ENCODE measurements around the gene SPEN. TPM values are rescaled to one million over a fixed set of nuclear protein-coding genes. Genes with fewer than 3 reads are reported as not detected.

Gene SPEN
- total and polyA plus RNA-seq, 2 experiments from 2014 or later = 14.9 to 43.6 TPM

DNA sequence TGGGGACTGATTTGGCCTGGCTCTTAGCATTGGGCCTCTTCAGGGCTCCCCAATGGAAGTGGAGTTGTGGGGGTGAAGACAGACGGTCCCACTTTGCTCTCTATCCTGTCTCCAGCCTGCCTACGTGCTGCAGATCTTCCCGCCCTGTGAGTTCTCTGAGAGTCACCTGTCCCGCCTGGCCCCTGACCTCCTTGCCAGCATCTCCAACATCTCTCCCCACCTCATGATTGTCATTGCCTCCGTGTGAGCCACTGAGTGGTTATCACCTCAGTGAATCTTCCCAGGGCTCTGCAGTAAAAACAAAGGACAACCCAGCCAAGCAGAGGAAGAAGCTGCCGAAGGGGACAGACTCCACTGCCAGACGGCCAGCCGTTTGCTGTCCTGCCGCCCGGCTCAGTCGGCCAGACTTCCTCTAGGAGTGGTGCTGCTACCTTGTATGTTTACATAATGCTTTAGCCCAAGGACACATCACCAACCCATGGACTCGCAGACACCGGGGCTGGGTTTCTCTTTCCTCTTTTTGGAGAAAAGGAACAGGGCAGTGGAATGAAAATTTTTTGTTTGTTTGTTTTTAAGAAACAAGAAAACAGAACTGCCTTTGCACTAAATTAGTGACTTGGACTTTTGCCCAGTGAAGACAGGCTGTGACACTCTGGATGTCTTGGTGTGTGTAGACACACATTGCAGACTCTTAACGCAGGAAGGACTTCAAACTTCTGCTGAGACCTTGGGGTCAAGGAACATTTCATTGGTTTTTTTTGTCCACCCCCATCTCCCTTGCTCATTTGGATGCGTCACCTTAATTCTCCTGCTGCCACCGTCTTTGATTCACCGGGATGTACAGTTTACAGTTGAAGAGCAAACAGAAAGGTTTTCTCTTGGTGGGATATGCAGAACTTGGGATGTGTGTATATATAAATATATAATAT, 91.9 kb downstream of the SPEN start:
- H3K4me3 Mint-ChIP-seq = no peak overlapping the region
- no peaks in the 10 kb centered on the region for H3K9me2 ChIP-seq (ENCODE audit: insufficient read depth)
- peaks cover 60% of the 10 kb centered on the region for H3K36me3 Mint-ChIP-seq (ENCODE audit: low read depth)
- H3K4me2 ChIP-seq = no peak overlapping the region
- no peak overlapping the region for H3K27ac ChIP-seq (ENCODE audit: low read depth)
- no peak for DNase-seq (ENCODE audit: low spot score)
- no peak for ATAC-seq
- peaks cover 15% of the 10 kb centered on the region for H3K36me3 ChIP-seq (ENCODE audit: insufficient read depth)
- no peaks in the 10 kb centered on the region; the same call in 1 of the 2 replicates for H4K20me1 ChIP-seq (replicated peaks; ENCODE audit: insufficient read depth)
- no peaks in the 10 kb centered on the region for H3K79me2 ChIP-seq (replicated peaks; ENCODE audit: insufficient read depth)
- no peak overlapping the region for H2AFZ ChIP-seq
- H3K4me3 ChIP-seq = no peak overlapping the region
- H3K9me3 Mint-ChIP-seq = no peaks in the 10 kb centered on the region
- no peaks in the 10 kb centered on the region for H3K4me1 ChIP-seq (ENCODE audit: insufficient read depth)
- H3F3A ChIP-seq (replicated peaks; ENCODE audit: low read depth) = no peaks in the 10 kb centered on the region
- peaks cover 7% of the 10 kb centered on the region for H3K4me1 Mint-ChIP-seq
- no peak for TF ChIP-seq STAT1 (IDR thresholded peaks at IDR 0.05; ENCODE audit: unreplicated experiment)
- no peak for TF ChIP-seq ZNF114 (CRISPR knock-in tag; IDR thresholded peaks at IDR 0.05)
- no peak for TF ChIP-seq JUNB (IDR thresholded peaks at IDR 0.05; ENCODE audit: unreplicated experiment)
- TF ChIP-seq, protein P1, sequence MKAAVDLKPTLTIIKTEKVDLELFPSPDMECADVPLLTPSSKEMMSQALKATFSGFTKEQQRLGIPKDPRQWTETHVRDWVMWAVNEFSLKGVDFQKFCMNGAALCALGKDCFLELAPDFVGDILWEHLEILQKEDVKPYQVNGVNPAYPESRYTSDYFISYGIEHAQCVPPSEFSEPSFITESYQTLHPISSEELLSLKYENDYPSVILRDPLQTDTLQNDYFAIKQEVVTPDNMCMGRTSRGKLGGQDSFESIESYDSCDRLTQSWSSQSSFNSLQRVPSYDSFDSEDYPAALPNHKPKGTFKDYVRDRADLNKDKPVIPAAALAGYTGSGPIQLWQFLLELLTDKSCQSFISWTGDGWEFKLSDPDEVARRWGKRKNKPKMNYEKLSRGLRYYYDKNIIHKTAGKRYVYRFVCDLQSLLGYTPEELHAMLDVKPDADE (IDR thresholded peaks at IDR 0.05) = no peak
- no peak for TF ChIP-seq EZH2 (IDR thresholded peaks at IDR 0.05; ENCODE audit: low read depth, unreplicated experiment)
- TF ChIP-seq, protein P2, sequence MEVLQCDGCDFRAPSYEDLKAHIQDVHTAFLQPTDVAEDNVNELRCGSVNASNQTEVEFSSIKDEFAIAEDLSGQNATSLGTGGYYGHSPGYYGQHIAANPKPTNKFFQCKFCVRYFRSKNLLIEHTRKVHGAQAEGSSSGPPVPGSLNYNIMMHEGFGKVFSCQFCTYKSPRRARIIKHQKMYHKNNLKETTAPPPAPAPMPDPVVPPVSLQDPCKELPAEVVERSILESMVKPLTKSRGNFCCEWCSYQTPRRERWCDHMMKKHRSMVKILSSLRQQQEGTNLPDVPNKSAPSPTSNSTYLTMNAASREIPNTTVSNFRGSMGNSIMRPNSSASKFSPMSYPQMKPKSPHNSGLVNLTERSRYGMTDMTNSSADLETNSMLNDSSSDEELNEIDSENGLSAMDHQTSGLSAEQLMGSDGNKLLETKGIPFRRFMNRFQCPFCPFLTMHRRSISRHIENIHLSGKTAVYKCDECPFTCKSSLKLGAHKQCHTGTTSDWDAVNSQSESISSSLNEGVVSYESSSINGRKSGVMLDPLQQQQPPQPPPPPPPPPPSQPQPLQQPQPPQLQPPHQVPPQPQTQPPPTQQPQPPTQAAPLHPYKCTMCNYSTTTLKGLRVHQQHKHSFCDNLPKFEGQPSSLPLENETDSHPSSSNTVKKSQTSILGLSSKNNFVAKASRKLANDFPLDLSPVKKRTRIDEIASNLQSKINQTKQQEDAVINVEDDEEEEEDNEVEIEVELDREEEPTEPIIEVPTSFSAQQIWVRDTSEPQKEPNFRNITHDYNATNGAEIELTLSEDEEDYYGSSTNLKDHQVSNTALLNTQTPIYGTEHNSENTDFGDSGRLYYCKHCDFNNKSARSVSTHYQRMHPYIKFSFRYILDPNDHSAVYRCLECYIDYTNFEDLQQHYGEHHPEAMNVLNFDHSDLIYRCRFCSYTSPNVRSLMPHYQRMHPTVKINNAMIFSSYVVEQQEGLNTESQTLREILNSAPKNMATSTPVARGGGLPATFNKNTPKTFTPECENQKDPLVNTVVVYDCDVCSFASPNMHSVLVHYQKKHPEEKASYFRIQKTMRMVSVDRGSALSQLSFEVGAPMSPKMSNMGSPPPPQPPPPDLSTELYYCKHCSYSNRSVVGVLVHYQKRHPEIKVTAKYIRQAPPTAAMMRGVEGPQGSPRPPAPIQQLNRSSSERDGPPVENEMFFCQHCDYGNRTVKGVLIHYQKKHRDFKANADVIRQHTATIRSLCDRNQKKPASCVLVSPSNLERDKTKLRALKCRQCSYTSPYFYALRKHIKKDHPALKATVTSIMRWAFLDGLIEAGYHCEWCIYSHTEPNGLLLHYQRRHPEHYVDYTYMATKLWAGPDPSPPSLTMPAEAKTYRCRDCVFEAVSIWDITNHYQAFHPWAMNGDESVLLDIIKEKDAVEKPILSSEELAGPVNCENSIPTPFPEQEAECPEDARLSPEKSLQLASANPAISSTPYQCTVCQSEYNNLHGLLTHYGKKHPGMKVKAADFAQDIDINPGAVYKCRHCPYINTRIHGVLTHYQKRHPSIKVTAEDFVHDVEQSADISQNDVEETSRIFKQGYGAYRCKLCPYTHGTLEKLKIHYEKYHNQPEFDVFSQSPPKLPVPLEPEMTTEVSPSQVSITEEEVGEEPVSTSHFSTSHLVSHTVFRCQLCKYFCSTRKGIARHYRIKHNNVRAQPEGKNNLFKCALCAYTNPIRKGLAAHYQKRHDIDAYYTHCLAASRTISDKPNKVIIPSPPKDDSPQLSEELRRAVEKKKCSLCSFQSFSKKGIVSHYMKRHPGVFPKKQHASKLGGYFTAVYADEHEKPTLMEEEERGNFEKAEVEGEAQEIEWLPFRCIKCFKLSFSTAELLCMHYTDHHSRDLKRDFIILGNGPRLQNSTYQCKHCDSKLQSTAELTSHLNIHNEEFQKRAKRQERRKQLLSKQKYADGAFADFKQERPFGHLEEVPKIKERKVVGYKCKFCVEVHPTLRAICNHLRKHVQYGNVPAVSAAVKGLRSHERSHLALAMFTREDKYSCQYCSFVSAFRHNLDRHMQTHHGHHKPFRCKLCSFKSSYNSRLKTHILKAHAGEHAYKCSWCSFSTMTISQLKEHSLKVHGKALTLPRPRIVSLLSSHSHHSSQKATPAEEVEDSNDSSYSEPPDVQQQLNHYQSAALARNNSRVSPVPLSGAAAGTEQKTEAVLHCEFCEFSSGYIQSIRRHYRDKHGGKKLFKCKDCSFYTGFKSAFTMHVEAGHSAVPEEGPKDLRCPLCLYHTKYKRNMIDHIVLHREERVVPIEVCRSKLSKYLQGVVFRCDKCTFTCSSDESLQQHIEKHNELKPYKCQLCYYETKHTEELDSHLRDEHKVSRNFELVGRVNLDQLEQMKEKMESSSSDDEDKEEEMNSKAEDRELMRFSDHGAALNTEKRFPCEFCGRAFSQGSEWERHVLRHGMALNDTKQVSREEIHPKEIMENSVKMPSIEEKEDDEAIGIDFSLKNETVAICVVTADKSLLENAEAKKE (CRISPR knock-in tag; IDR thresholded peaks at IDR 0.05) = no peak
- TF ChIP-seq, protein P3, sequence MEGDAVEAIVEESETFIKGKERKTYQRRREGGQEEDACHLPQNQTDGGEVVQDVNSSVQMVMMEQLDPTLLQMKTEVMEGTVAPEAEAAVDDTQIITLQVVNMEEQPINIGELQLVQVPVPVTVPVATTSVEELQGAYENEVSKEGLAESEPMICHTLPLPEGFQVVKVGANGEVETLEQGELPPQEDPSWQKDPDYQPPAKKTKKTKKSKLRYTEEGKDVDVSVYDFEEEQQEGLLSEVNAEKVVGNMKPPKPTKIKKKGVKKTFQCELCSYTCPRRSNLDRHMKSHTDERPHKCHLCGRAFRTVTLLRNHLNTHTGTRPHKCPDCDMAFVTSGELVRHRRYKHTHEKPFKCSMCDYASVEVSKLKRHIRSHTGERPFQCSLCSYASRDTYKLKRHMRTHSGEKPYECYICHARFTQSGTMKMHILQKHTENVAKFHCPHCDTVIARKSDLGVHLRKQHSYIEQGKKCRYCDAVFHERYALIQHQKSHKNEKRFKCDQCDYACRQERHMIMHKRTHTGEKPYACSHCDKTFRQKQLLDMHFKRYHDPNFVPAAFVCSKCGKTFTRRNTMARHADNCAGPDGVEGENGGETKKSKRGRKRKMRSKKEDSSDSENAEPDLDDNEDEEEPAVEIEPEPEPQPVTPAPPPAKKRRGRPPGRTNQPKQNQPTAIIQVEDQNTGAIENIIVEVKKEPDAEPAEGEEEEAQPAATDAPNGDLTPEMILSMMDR (conservative IDR thresholded peaks at IDR 0.05; ENCODE audit: low read depth in 2 of 2) = no peak
- TF ChIP-seq ZNF331 (CRISPR knock-in tag; IDR thresholded peaks at IDR 0.05; ENCODE audit: low read depth) = no peak
- no peak for TF ChIP-seq CREB1 (CRISPR knock-in tag; IDR thresholded peaks at IDR 0.05; ENCODE audit: low read depth)
- TF ChIP-seq POLR2AphosphoS5 (IDR thresholded peaks at IDR 0.05; ENCODE audit: low read depth) = no peak
- TF ChIP-seq NANOG (IDR thresholded peaks at IDR 0.05; ENCODE audit: borderline replicate concordance) = no peak
- no peak for TF ChIP-seq EZH2phosphoT487 (IDR thresholded peaks at IDR 0.05; ENCODE audit: unreplicated experiment)
- TF ChIP-seq, protein P4, sequence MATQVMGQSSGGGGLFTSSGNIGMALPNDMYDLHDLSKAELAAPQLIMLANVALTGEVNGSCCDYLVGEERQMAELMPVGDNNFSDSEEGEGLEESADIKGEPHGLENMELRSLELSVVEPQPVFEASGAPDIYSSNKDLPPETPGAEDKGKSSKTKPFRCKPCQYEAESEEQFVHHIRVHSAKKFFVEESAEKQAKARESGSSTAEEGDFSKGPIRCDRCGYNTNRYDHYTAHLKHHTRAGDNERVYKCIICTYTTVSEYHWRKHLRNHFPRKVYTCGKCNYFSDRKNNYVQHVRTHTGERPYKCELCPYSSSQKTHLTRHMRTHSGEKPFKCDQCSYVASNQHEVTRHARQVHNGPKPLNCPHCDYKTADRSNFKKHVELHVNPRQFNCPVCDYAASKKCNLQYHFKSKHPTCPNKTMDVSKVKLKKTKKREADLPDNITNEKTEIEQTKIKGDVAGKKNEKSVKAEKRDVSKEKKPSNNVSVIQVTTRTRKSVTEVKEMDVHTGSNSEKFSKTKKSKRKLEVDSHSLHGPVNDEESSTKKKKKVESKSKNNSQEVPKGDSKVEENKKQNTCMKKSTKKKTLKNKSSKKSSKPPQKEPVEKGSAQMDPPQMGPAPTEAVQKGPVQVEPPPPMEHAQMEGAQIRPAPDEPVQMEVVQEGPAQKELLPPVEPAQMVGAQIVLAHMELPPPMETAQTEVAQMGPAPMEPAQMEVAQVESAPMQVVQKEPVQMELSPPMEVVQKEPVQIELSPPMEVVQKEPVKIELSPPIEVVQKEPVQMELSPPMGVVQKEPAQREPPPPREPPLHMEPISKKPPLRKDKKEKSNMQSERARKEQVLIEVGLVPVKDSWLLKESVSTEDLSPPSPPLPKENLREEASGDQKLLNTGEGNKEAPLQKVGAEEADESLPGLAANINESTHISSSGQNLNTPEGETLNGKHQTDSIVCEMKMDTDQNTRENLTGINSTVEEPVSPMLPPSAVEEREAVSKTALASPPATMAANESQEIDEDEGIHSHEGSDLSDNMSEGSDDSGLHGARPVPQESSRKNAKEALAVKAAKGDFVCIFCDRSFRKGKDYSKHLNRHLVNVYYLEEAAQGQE (IDR thresholded peaks at IDR 0.05; ENCODE audit: unreplicated experiment) = no peak
- no peak overlapping the region for H3K27ac Mint-ChIP-seq
- no peaks in the 10 kb centered on the region for H3K27me3 ChIP-seq (ENCODE audit: insufficient read depth)
- H3K27me3 Mint-ChIP-seq (ENCODE audit: insufficient read depth, low read depth, poor library complexity) = peaks cover 17% of the 10 kb centered on the region

Measured in GM23338 (cell line).